RPMI7951 (cell line): ENCODE results near the gene IMPG1. TPM values are rescaled to one million over a fixed set of nuclear protein-coding genes. Genes with fewer than 3 reads are reported as not detected.

Source experiments
- DNase-seq: peaks from one replicate; pipeline ENCODE4 v3.0.0-alpha.2; 2012; ENCODE audit warnings: low read depth
- total RNA-seq: library from RNA; depleted of rRNA; stranded (reverse); fragments of >200 nt; shearing (Covaris generic); gene quantifications from 2 replicates; pipeline ENCODE4 v1.2.3, GENCODE V29; 2014; rRNA removed

IMPG1 gene, protein sequence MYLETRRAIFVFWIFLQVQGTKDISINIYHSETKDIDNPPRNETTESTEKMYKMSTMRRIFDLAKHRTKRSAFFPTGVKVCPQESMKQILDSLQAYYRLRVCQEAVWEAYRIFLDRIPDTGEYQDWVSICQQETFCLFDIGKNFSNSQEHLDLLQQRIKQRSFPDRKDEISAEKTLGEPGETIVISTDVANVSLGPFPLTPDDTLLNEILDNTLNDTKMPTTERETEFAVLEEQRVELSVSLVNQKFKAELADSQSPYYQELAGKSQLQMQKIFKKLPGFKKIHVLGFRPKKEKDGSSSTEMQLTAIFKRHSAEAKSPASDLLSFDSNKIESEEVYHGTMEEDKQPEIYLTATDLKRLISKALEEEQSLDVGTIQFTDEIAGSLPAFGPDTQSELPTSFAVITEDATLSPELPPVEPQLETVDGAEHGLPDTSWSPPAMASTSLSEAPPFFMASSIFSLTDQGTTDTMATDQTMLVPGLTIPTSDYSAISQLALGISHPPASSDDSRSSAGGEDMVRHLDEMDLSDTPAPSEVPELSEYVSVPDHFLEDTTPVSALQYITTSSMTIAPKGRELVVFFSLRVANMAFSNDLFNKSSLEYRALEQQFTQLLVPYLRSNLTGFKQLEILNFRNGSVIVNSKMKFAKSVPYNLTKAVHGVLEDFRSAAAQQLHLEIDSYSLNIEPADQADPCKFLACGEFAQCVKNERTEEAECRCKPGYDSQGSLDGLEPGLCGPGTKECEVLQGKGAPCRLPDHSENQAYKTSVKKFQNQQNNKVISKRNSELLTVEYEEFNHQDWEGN
- total RNA-seq: not detected in 2 replicates

DNA sequence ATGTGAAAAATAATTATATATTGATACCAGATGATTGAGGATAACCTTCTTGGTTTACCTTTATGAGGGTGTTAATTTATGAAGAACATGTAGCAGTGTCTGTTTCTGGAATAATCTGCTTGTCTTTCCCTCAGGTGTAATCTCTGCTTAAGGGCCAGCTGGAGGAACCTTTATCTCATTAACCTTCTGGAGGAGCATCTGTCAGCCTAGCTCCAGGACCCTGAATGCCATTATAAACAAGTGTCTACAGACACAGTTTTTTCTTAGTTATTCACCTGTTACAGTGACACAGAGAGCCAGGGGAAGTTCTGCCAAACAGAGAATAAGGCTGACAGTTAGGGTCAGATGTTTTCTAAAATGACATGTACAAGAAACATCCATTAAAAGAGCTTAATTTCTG, at the start of gene IMPG1:
Gene IMPG1 (minus strand): TSS at position 101 of the 400 bp plus-strand sequence. CDS start 174 bp downstream, outside the sequence.
- DNase-seq: no peak

DNA sequence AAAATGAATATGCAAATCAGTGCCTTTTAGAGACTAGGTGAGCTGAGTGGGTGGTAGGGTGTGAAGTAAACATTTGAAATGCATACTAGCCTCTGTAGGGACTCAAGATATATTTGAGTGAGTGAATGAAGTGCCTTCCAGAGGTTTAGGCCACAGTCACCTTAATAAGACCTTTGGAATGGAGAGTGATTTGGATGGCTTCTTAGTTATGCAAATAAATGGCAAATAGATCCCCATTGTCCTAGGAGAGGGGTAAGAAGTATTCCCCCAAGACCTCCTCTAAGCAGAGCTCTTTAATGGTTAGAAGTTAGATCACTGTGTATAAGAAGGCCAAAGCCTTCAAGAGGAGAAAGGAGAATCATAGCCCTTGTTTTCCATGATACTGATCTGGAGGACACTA, 47.8 kb upstream of the IMPG1 start:
- DNase-seq: no peak

DNA sequence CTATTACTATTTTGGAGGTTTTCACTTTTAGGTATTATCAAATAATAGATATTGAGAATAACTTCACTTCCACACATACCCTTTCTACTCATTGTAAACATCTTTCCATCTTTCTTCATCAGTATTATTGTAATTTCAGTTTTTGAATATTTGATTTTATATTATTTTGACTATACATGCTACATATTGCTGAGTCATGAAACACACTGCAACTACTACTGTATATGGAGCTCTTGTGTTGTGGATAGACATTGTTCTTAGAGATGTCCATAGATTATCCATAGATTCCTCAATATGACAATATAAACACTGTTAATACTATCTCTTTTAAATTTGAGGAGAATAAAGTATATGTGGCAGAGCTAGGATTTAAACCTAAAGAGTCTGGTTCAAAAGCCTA, 819 bp upstream of the IMPG1 start:
- no peak for DNase-seq

DNA sequence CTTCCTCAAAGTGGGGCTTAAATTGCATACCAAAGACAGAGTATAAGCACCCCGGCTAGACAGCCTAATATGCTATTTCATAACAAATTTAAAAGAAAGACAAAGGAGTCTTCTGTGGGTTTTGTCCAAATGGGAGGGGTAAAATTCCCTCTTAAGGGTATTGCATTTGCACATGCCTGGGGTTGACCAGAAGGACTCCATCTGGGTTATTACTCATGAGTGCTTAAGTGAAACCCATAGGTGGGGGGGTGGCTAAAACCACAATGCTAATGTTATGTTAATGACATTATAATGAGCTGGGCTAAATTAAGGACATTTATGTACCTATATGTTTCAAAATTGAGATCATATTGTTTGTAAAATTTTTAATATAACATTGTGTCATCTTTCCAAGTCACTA, 15.0 kb downstream of the IMPG1 start:
- no peak for DNase-seq

DNA sequence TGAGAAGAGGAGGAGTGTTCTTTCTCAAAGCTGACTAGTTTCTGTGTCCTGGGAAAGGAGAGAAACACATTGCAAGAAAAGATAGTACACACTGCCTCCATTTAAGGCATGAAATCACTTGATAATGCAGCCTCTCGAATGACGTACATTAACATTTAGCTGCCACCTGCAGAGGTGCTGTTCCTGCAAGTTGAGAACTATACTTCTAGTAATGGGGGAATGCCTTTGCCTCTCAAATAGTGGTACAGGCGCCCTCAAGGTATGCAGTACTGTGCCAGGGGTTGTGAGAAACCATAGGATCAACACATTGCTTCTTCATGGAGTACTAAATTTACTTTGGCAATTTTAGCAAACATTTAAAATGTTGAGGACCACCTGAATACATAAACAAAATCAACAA, 20.1 kb downstream of the IMPG1 start:
- no peak for DNase-seq

DNA sequence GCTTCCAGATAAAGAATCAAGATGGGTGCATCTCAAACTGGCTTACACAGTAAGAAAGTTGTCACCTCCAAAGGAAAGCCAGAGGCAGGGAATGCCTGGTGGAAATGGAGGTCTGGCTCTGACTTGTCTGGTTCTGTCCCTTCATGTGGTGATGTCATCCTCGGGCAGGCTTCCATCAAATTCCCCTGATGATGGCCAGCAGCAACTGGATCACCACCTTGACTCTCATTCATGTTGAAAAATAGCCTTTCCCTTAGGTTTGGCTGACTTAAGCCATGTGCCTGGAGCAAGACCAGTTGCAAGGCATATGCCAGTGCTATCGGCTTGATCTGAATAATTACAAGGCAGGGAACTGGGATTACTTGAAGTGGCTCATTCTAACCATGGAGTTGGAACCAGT, 28.8 kb downstream of the IMPG1 start:
- no peak for DNase-seq

DNA sequence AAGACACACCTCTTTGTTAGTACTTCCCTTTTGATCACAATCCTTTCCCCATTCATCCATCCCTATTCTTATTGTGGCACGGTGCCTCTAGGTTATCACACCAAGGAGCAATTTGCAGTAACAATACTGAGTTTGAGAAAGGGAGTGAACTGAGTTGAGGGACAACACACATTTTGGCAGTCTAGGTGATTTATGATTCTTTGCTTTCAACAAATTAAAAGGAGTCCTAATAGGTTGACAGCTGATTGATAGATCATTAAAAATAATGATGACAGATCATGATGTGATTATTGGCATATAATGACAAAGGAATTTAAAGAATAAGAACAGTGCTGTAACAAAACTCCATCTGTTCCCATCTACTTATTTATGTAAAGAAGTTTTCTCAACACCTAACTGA, 36.7 kb downstream of the IMPG1 start:
- no peak for DNase-seq

DNA sequence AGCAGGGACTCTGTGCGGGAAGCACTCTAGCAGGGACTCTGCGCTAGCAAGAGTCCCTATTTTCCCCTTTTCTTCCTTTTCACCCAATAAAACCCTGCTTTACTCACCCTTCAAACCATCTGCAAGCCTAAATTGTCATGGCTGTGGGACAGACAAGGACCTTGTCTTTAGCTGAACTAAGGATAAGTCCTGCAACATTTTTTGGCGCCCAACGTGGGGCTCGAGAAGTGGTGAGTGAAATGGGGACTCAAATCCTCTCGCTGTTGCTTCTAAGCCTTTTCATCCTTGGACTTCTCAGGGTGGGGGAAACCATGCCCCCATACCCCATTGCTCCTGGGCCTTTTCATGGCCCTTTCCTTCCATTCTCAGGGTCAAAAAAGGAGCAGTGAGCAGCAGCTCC, 46.4 kb downstream of the IMPG1 start:
- DNase-seq: no peak

DNA sequence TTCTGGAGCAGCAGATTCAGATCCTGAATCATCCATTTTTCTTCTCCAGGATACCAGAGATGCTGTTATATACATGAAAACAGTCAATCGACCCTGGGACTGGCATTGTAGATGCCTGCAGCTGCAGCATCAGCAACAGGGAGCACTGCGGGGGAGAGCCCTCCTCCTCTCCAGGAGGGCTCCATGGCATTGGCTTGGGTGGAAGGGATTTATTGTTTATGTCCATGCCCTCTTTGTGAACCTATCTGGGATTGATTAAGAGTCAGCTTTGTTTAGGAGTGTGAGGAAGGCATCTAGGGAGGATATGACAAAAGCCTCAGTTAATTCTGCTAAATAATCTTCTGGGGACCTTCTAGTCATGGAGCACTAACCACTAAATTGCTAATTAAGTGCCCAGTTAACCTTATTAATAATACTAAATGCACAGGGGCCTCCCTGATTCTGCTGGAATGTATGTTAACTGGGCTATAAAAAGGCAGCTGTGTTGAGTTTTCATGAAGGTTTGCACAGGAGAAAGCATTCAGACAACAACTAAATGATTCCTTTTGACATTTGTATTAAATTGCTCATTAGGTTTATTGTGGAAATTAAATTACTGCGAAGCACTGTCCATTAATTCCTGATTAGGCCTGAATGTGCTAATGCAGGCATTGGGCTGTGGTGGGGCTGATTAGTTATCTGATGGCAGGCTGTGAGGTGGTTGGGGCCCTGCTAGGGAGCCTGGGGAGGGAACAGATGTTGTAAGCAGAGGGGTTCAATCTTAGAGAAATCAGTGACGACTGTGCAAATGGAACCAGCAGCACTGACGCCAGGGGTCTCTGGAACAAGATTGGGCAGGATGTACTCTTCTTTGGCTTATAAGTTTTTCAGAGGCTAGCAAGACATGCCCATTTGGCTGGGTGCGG, 57.6 kb downstream of the IMPG1 start:
- DNase-seq: no peak

DNA sequence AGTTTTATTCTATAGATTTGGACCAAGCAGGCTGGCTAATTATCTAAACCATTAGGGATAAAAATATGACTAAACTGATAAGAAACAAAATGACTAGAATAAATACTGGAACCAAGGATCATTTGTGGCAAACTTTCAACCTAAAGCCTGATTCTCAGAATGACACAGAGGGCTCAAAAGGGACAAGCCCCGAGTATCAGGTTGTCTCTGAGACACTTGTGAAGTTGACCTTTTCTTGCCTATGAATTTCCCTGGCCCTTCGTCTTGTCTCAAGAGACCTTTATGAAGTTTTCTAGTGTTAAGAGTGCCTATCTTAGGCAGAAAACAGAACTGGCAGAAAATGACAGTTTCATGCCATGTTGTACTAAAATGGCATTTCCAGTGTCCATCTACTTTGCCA, 68.3 kb downstream of the IMPG1 start:
- DNase-seq: no peak

DNA sequence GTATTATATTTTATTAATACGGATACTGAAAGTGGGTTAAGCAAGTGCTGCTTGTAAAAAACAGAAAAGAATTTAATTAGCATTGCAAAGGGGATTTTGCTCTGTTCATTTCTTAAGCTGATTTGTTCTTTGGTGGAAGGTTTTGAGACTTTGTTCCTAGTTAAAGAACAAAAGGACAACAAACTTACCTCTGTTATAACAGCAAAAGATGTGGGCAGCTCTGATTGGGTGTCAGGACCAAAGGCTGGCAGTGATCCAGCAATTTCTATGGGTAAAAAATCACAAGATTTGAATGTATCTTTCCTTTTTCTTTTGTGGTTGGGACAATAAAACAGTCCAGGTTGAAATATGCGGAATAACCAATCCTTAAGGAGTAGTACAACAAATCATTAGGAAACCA, 68.8 kb downstream of the IMPG1 start:
- DNase-seq: no peak

DNA sequence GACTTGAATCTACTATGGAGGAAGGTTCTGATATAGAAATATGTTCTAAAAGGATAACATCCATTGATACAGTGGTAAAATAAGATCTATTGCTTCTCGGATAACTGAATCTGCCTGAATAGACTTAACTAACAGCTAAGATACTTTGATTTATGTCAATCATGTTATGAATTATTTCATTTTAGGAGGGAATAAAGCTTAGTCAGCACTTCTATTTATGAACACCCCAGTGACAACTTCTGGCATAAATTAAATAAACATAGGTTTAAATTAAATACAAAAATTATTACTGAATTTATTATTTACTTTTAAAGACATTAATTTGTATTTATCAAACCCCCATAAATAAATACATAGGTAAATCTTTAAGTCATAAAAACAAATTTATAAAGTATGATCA, 69.3 kb downstream of the IMPG1 start:
- DNase-seq: no peak

DNA sequence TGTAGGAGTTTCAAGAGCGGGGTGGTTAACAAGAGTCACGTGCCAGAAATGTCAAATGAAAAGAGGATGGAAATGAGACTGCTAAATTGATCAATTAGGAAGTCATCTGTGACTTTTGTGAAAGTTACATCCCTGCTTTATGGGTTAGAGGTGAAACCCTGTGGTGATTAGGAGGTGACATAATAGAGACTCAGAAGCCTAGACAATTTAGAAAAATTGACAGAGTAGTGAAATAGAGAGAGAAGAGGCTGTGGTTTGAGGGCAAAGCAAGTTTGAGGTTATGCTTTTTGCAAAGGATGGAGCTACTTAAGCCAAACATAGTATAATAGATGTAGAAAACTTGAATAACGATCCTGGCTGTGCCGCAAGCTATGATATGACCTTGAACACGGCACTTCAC, 71.8 kb downstream of the IMPG1 start:
- DNase-seq: no peak

DNA sequence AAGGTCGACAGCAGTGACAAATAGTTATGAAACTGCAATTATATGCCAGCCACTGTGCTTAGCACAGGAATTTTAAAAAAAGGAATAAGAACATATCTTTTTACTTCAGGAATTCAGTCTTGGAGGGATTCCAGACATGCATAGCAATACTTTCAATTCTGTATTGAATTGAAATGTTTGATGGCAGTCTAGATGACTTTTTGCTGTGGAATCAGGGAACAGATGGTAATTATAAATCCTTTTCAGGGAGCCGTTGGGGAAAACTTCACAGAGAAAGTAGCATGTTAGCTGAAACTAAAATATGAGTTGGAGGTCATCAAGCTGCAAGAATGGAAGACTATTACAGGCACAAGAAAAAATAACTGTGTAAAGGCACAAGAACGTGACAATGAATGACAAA, 74.8 kb downstream of the IMPG1 start:
- no peak for DNase-seq

DNA sequence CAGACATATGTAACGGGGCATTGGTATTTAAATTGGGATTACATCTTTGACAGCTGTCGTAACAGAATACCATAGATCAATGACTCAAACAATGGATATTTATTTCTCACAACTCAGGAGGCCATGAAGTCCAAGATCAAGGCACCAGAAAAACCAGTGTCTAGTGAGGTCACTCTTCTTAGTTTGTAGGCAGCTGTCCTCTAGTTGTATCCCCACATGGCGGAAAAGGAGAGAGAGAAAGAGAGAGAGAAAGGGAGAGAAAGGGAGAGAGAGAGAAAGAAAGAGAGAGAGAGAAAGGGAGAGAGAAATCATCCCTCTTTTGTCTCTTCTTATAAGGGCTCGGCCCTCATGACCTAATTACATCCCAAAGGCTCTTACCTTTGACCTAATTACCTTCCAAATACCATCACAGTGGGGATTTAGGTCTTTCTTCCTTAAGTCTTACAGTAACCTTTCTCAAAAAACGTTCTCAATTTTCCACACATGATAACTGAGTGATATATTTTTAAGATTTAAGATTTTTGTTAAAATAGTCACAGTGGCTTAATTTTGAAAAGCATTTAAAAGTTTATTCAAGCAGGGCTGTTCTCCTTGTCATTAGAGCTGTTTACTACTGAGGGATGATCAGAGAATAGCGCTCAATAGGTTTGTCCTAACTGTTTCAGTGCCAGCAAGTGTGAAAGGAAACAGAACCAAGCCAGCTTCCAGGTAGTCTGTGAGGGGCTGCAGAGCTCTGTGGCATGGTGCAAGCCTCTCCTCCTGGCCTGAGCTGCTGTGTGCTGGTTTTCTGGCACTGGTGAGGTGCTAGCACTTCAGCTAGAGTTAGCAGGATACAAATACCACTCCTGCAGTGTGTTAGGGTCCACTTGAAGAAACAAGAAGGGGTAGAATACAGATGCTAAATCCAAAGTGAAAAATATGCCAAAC, 79.0 kb downstream of the IMPG1 start:
- DNase-seq: no peak

DNA sequence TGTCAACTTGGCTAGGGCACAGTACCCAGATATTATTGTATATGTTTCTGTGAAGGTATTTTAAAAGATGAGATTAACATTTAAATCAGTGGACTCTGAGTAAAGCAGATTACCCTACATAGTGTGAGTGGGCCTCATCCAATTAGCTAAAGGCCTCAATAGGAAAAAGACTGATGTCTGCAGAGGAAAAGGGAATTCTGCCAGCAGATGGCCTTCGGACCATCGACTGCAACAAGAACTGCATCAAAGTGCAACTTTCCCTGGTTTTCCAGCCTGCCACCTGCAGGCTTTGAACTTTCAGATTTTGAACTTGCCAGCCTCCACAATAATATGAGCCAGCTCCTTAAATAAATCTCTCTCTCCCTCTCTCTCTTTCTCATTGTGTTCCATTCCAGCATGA, 80.5 kb downstream of the IMPG1 start:
- DNase-seq: no peak

DNA sequence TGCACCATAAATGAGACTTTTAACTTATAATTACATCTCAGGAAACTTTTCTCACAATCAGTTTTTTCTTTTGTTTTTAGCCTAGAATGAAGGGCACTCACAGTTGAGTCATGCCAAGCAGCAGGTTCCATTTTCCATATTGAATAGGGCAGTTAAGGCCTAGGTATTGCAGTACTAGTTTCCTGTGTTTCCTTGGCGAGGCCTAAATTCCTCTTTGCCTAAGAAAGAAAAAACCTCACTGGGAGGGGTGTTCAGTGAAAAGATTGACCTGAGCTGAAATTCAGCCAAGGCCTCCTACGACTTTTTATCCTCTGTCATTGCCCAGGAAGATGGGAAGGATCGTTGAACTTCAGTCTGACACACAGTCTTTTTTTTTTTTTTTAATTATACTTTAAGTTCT, 85.5 kb downstream of the IMPG1 start:
- no peak for DNase-seq

DNA sequence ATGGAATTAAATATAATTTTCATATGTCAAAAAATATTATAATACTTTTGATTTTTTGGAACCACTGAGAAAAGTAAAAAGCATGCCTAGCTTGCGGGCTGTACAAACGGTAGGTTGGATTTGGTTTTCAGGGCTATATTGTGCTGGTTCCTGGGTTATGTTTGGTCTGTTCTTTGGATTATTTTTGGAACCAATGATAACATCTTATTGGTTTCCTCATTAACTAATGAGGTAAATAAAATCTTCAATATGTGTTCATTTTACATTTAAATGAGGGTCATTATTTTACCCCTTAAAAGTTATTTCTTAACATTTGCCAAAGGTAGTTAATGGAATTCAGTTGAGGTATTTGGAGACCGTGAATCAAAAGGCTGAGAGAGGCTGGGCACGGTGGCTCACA, 96.6 kb downstream of the IMPG1 start:
- DNase-seq: no peak

DNA sequence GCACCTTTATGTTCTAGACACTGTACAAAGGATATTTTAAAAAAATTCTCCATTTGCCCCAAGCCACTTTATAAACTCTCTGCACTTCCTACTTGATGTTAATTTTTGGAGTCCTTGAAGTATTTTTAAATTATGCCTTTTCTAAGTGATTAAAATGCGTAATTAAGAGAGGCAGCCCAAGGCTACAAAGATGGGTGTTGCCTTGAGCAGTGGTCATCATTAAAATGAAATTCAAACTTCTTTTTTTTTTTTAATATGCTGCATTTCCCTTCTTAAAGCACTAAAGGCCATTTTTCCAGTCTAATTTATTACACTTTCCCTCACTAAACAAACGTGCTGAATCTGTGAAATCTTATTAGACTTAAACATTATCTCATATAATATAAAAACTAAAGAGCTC, 102.4 kb downstream of the IMPG1 start:
- no peak for DNase-seq

DNA sequence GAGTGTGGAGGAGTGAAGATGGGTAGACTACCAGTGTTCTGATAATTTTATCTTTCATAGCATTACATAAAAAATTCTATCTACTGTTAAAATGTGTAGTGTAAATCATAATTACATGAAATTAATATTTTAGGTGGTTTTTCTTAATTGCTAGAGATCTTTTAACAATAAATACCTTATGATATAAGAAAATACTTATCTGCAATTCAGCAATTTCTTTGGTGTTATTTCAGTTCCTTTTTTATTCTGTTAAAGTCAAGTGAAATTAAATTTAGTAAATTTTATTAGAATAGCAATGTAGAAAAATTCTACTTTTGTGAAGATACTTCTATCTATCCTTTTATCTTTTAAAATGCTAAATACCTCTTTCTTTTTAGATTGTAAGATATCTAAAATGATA, 104.3 kb downstream of the IMPG1 start:
- no peak for DNase-seq

DNA sequence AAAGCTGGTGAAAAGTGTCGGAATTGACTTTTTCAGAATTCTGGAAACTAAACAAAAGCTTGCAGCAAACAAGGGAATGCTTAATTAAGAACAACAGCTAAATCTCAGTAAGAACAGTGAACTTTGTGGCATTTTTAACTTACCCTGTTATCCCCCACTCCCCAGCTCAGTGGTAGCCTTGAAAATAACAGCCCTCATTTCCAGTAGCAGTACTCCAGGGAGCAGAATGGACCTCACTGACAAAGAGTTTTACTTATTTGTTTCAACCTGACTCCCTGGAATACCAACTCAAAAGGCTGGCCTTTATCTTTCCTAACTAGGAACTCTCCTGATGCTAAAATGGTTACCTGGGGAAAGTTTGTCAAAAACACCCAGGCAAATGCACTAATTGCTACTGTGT, 108.9 kb downstream of the IMPG1 start:
- DNase-seq: no peak
